HEK293 (cell line): Measurements from ENCODE around the gene SMAD2.

Source experiments
- CTCF ChIA-PET: fragments of 350-600 bp; formaldehyde crosslinking; extraction: SDS; loops from one replicate; lab custom pipeline; 2021; ENCODE audit warnings: antibody characterized with exemption; lab: Yijun Ruan, JAX
- POLR2A ChIA-PET: fragments of 300-600 bp; formaldehyde crosslinking; extraction: SDS; loops from one replicate; lab custom pipeline; 2020; ENCODE audit warnings: antibody characterized with exemption, inconsistent platforms; lab: Yijun Ruan, JAX
- H3K27ac ChIP-seq: fragments of 200-500 bp; sonication (Bioruptor generic); 2 replicates; pipeline ENCODE4 v1.5.1; 2014; ENCODE audit warnings: low read depth, low read length, control low read depth, inconsistent platforms; ENCODE audit errors: extremely low read depth
- H3K36me3 ChIP-seq, 2 experiments: fragments of 200-500 bp in 1 of 2; sonication (Bioruptor generic) in 1 of 2; 1 replicate in 1 of 2; 2 replicates in 1 of 2; pipeline ENCODE4 v1.5.1; 2014 to 2017; ENCODE audit warnings: inconsistent platforms in 2 of 2, low read length in 2 of 2; ENCODE audit not compliant: control insufficient read depth in 2 of 2, insufficient read depth in 1 of 2
- H3K4me1 ChIP-seq: fragments of 200-500 bp; sonication (Bioruptor generic); 2 replicates; pipeline ENCODE4 v1.5.1; 2014; ENCODE audit warnings: mild to moderate bottlenecking, low read length, inconsistent platforms; ENCODE audit not compliant: control insufficient read depth, insufficient read depth
- H3K4me3 ChIP-seq: 2 replicates; pipeline ENCODE4 v1.5.1; 2011; ENCODE audit warnings: low read depth, mild to moderate bottlenecking, control low read depth, low read length, moderate library complexity
- H3K9me3 ChIP-seq: fragments of 200-500 bp; sonication (Bioruptor generic); 2 replicates; pipeline ENCODE4 v1.5.1; 2014; ENCODE audit warnings: low read depth, low read length, inconsistent platforms; ENCODE audit not compliant: control insufficient read depth, insufficient read depth
- ATF2 ChIP-seq: fragments of 450-650 bp; formaldehyde crosslinking; IDR thresholded peaks from 2 replicates; pipeline ENCODE4 v1.5.1; 2016; ENCODE audit warnings: missing biosample characterization, missing genetic modification characterization, low read depth
- KLF10 ChIP-seq: fragments of 450-650 bp; IDR thresholded peaks from 2 replicates; pipeline ENCODE4 v1.5.1; 2018; ENCODE audit warnings: missing biosample characterization, mild to moderate bottlenecking, missing genetic modification characterization
- KLF7 ChIP-seq: fragments of 450-650 bp; formaldehyde crosslinking; IDR thresholded peaks from 2 replicates; pipeline ENCODE4 v1.5.1; 2016; ENCODE audit warnings: missing biosample characterization, missing genetic modification characterization, borderline replicate concordance
- SP7 ChIP-seq: fragments of 450-650 bp; formaldehyde crosslinking; IDR thresholded peaks from 2 replicates; pipeline ENCODE4 v1.5.1; 2016; ENCODE audit warnings: missing biosample characterization, missing genetic modification characterization
- ZBTB17 ChIP-seq: fragments of 450-650 bp; formaldehyde crosslinking; IDR thresholded peaks from 2 replicates; pipeline ENCODE4 v1.5.1; 2016; ENCODE audit warnings: missing biosample characterization, missing genetic modification characterization
- ZBTB20 ChIP-seq: fragments of 450-650 bp; formaldehyde crosslinking; IDR thresholded peaks from 2 replicates; pipeline ENCODE4 v1.5.1; 2016; ENCODE audit warnings: missing biosample characterization, missing genetic modification characterization
- ZBTB8A ChIP-seq: fragments of 450-650 bp; formaldehyde crosslinking; IDR thresholded peaks from 2 replicates; pipeline ENCODE4 v1.5.1; 2016; ENCODE audit warnings: missing biosample characterization, missing genetic modification characterization
- ZFHX2 ChIP-seq: fragments of 450-650 bp; formaldehyde crosslinking; conservative IDR thresholded peaks from 2 replicates; pipeline ENCODE4 v1.5.1; 2016; ENCODE audit warnings: missing biosample characterization, missing genetic modification characterization
- ZFP37 ChIP-seq: fragments of 450-650 bp; formaldehyde crosslinking; IDR thresholded peaks from 2 replicates; pipeline ENCODE4 v1.5.1; 2016; ENCODE audit warnings: missing biosample characterization, missing genetic modification characterization
- ZNF146 ChIP-seq: fragments of 450-650 bp; formaldehyde crosslinking; IDR thresholded peaks from 2 replicates; pipeline ENCODE4 v1.5.1; 2016; ENCODE audit warnings: missing biosample characterization, missing genetic modification characterization
- ZNF174 ChIP-seq: fragments of 450-650 bp; formaldehyde crosslinking; IDR thresholded peaks from 2 replicates; pipeline ENCODE4 v1.5.0; 2017; ENCODE audit warnings: missing biosample characterization, mild to moderate bottlenecking, missing genetic modification characterization
- ZNF221 ChIP-seq: fragments of 450-650 bp; formaldehyde crosslinking; IDR thresholded peaks from 2 replicates; pipeline ENCODE4 v1.5.1; 2017; ENCODE audit warnings: missing biosample characterization, missing genetic modification characterization, borderline replicate concordance
- ZNF23 ChIP-seq: fragments of 450-650 bp; formaldehyde crosslinking; IDR thresholded peaks from 2 replicates; pipeline ENCODE4 v1.5.1; 2016; ENCODE audit warnings: missing biosample characterization, missing genetic modification characterization, borderline replicate concordance
- ZNF24 ChIP-seq: fragments of 450-650 bp; formaldehyde crosslinking; IDR thresholded peaks from 2 replicates; pipeline ENCODE4 v1.5.1; 2016; ENCODE audit warnings: missing biosample characterization, missing genetic modification characterization
- ZNF266 ChIP-seq: fragments of 450-650 bp; formaldehyde crosslinking; IDR thresholded peaks from 2 replicates; pipeline ENCODE4 v1.5.1; 2016; ENCODE audit warnings: missing biosample characterization, missing genetic modification characterization, low read depth
- ZNF292 ChIP-seq: fragments of 450-650 bp; formaldehyde crosslinking; IDR thresholded peaks from 2 replicates; pipeline ENCODE4 v1.5.1; 2016; ENCODE audit warnings: low read depth, missing biosample characterization, missing genetic modification characterization, borderline replicate concordance
- ZNF302 ChIP-seq: fragments of 450-650 bp; formaldehyde crosslinking; IDR thresholded peaks from 2 replicates; pipeline ENCODE4 v1.5.1; 2016; ENCODE audit warnings: missing biosample characterization, missing genetic modification characterization, low read depth
- ZNF341 ChIP-seq: fragments of 450-650 bp; formaldehyde crosslinking; IDR thresholded peaks from 2 replicates; pipeline ENCODE4; 2016; ENCODE audit warnings: low read depth, missing biosample characterization, missing genetic modification characterization
- ZNF404 ChIP-seq: fragments of 450-650 bp; formaldehyde crosslinking; IDR thresholded peaks from 2 replicates; pipeline ENCODE4 v1.5.1; 2017; ENCODE audit warnings: missing biosample characterization, missing genetic modification characterization
- ZNF416 ChIP-seq: fragments of 450-650 bp; formaldehyde crosslinking; IDR thresholded peaks from 2 replicates; pipeline ENCODE4 v1.5.1; 2016; ENCODE audit warnings: missing biosample characterization, missing genetic modification characterization
- ZNF433 ChIP-seq: fragments of 450-650 bp; formaldehyde crosslinking; IDR thresholded peaks from 2 replicates; pipeline ENCODE4 v1.5.1; 2016; ENCODE audit warnings: missing biosample characterization, missing genetic modification characterization, low read depth
- ZNF513 ChIP-seq: fragments of 450-650 bp; IDR thresholded peaks from 2 replicates; pipeline ENCODE4 v1.5.1; 2018; ENCODE audit warnings: missing biosample characterization, missing genetic modification characterization
- ZNF621 ChIP-seq: fragments of 450-650 bp; formaldehyde crosslinking; IDR thresholded peaks from 2 replicates; pipeline ENCODE4 v1.5.1; 2017; ENCODE audit warnings: missing biosample characterization, missing genetic modification characterization
- ZNF623 ChIP-seq: fragments of 450-650 bp; formaldehyde crosslinking; IDR thresholded peaks from 2 replicates; pipeline ENCODE4 v1.5.1; 2016; ENCODE audit warnings: missing biosample characterization, missing genetic modification characterization
- ZNF791 ChIP-seq: fragments of 450-650 bp; formaldehyde crosslinking; IDR thresholded peaks from 2 replicates; pipeline ENCODE4 v1.5.1; 2016; ENCODE audit warnings: missing biosample characterization, missing genetic modification characterization
- ZNF843 ChIP-seq: fragments of 450-650 bp; formaldehyde crosslinking; IDR thresholded peaks from 2 replicates; pipeline ENCODE4 v1.5.1; 2016; ENCODE audit warnings: missing biosample characterization, missing genetic modification characterization
- TF ChIP-seq, protein P1 (sequence below): fragments of 450-650 bp; formaldehyde crosslinking; IDR thresholded peaks from 2 replicates; pipeline ENCODE4 v1.5.1; 2016; ENCODE audit warnings: missing biosample characterization, missing genetic modification characterization
- TF ChIP-seq, protein P2 (sequence below): sonication (generic); formaldehyde crosslinking; IDR thresholded peaks from 2 replicates; pipeline ENCODE4 v1.8.1; 2022; ENCODE audit warnings: mild to moderate bottlenecking, moderate library complexity, missing genetic modification reagents
- TF ChIP-seq, protein P3 (sequence below): fragments of 450-650 bp; formaldehyde crosslinking; optimal IDR thresholded peaks from 2 replicates; pipeline ENCODE3; 2016; ENCODE audit warnings: missing biosample characterization, mild to moderate bottlenecking, missing genetic modification characterization
- TF ChIP-seq, protein P4 (sequence below): fragments of 450-650 bp; formaldehyde crosslinking; IDR thresholded peaks from 2 replicates; pipeline ENCODE4 v1.5.1; 2016; ENCODE audit warnings: missing biosample characterization, missing genetic modification characterization

Gene SMAD2

GRCh38 chr18:47969816-47970215 lies 39.4 kb upstream of the SMAD2 start:
- Histone ChIP-seq H3K27ac (no peak overlapping the region), H3K36me3 (no peaks in the 10 kb centered on the region), H3K4me1 (no peaks in the 10 kb centered on the region), H3K9me3 (no peaks in the 10 kb centered on the region), H3K4me3 (no peak overlapping the region)
- CTCF ChIA-PET = interaction anchor here (0.7 to 1.1 kb wide), 3 partner anchors 34 to 154 kb away, joined by 3 to 4 read pairs (median 4); no protein-coding TSS in a partner anchor
- TF ChIP-seq ZBTB8A (tag by site-specific recombination) (no peak), ZNF174 (tag by site-specific recombination) (no peak), ZFHX2 (tag by site-specific recombination) (no peak), ZNF843 (no peak), ZNF221 (tag by site-specific recombination) (no peak), ZNF266 (tag by site-specific recombination) (no peak), ZNF433 (tag by site-specific recombination) (no peak), ZNF791 (tag by site-specific recombination) (no peak), ZNF416 (tag by site-specific recombination) (no peak), ATF2 (tag by site-specific recombination) (no peak), ZNF621 (tag by site-specific recombination) (no peak)
- TF ChIP-seq, protein P1, sequence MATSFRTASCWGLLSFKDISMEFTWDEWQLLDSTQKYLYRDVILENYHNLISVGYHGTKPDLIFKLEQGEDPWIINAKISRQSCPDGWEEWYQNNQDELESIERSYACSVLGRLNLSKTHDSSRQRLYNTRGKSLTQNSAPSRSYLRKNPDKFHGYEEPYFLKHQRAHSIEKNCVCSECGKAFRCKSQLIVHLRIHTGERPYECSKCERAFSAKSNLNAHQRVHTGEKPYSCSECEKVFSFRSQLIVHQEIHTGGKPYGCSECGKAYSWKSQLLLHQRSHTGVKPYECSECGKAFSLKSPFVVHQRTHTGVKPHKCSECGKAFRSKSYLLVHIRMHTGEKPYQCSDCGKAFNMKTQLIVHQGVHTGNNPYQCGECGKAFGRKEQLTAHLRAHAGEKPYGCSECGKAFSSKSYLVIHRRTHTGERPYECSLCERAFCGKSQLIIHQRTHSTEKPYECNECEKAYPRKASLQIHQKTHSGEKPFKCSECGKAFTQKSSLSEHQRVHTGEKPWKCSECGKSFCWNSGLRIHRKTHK = no peak
- POLR2A ChIA-PET = interaction anchor here (1.5 kb wide), 1 partner anchor 39 kb away, joined by 4 read pairs; no protein-coding TSS in a partner anchor

DNA sequence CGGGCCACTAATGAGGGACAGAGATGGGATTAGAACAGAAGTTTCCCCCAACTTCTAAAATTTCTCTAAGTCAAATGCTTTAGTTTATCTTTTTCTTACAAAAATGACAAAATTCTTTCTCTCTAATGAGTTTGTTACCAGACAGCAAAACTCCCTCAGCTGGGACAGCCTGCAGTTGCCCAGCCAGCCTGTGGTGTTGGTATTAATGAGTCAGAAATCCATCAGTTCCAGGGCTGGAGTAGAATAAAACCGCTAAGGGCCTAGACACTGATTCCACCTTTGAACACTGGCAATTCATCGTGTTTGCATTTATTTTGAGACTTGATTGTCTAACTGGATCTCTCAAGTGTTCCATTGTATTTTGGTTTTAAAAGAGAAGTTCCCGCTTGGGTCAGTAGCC lies 38.3 kb upstream of the SMAD2 start:
- Histone ChIP-seq H3K4me1 (no peaks in the 10 kb centered on the region), H3K9me3 (no peaks in the 10 kb centered on the region), H3K27ac (no peak overlapping the region), H3K36me3 (no peaks in the 10 kb centered on the region), H3K4me3 (no peak overlapping the region)
- POLR2A ChIA-PET = interaction anchor here (1.3 kb wide), 1 partner anchor 38 kb away, joined by 6 read pairs; the partner anchor contains the start of gene SMAD2
- no peak for TF ChIP-seq ZNF513 (tag by site-specific recombination)
- TF ChIP-seq ZNF302 (tag by site-specific recombination) = no peak
- TF ChIP-seq ZNF341 (tag by site-specific recombination) = no peak
- TF ChIP-seq SP7 = no peak
- TF ChIP-seq ZNF23 = no peak
- TF ChIP-seq ZBTB17 = no peak
- TF ChIP-seq, protein P2, sequence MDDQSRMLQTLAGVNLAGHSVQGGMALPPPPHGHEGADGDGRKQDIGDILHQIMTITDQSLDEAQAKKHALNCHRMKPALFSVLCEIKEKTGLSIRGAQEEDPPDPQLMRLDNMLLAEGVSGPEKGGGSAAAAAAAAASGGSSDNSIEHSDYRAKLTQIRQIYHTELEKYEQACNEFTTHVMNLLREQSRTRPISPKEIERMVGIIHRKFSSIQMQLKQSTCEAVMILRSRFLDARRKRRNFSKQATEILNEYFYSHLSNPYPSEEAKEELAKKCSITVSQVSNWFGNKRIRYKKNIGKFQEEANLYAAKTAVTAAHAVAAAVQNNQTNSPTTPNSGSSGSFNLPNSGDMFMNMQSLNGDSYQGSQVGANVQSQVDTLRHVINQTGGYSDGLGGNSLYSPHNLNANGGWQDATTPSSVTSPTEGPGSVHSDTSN = no peak
- no peak for TF ChIP-seq ZNF24 (tag by site-specific recombination)
- no peak for TF ChIP-seq ZNF623 (tag by site-specific recombination)
- no peak for TF ChIP-seq KLF7
- TF ChIP-seq ZFP37 (tag by site-specific recombination) = no peak
- TF ChIP-seq ZNF146 = no peak
- TF ChIP-seq ZNF292 (tag by site-specific recombination) = no peak
- TF ChIP-seq, protein P3, sequence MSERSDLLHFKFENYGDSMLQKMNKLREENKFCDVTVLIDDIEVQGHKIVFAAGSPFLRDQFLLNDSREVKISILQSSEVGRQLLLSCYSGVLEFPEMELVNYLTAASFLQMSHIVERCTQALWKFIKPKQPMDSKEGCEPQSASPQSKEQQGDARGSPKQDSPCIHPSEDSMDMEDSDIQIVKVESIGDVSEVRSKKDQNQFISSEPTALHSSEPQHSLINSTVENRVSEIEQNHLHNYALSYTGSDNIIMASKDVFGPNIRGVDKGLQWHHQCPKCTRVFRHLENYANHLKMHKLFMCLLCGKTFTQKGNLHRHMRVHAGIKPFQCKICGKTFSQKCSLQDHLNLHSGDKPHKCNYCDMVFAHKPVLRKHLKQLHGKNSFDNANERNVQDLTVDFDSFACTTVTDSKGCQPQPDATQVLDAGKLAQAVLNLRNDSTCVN (tag by site-specific recombination) = no peak
- TF ChIP-seq, protein P4, sequence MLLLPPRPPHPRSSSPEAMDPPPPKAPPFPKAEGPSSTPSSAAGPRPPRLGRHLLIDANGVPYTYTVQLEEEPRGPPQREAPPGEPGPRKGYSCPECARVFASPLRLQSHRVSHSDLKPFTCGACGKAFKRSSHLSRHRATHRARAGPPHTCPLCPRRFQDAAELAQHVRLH (tag by site-specific recombination) = no peak
- no peak for TF ChIP-seq ZNF404 (tag by site-specific recombination)
- no peak for TF ChIP-seq ZBTB20 (tag by site-specific recombination)
- TF ChIP-seq KLF10 (tag by site-specific recombination) = no peak
- CTCF ChIA-PET = interaction anchor here (0.6 kb wide), 1 partner anchor 54 kb away, joined by 4 read pairs; no protein-coding TSS in a partner anchor
